Measurements from ENCODE around the gene ADAMTS17. TPM values are rescaled to one million over a fixed set of nuclear protein-coding genes. Genes with fewer than 3 reads are reported as not detected.
A peak's percentile ranks its signal among the peaks of the same experiment; 100 is the strongest.

Gene ADAMTS17
- total RNA-seq, 1 donor from 2014 or later: 6.2 TPM

- no peak for ATAC-seq
- no peak for TF ChIP-seq CTCF (IDR thresholded peaks at IDR 0.05)
- H3K4me3 ChIP-seq: no peak overlapping the region
- no peak overlapping the region for H3K27ac ChIP-seq
- peak; percentile 46 for DNase-seq
- intact Hi-C loops (cut with DNase I): no loop called here
- no peaks in the 10 kb centered on the region for H3K36me3 ChIP-seq
- no peaks in the 10 kb centered on the region for H3K27me3 ChIP-seq
- H3K4me1 ChIP-seq: no peaks in the 10 kb centered on the region
- no peaks in the 10 kb centered on the region for H3K9me3 ChIP-seq
These were observed 373.9 kb downstream of the ADAMTS17 start for GRCh38 chr15:99967841-99968371.

GRCh38 chr15:99966815-99967214, 375.0 kb downstream of the ADAMTS17 start:
- no peaks in the 10 kb centered on the region for H3K4me1 ChIP-seq
- H3K27me3 ChIP-seq: no peaks in the 10 kb centered on the region
- ATAC-seq (no peak), DNase-seq (no peak)
- intact Hi-C loops (cut with DNase I): no loop called here
- H3K9me3 ChIP-seq: no peaks in the 10 kb centered on the region
- no peaks in the 10 kb centered on the region for H3K36me3 ChIP-seq
- no peak for TF ChIP-seq CTCF (IDR thresholded peaks at IDR 0.05)
- no peak overlapping the region for H3K27ac ChIP-seq
- no peak overlapping the region for H3K4me3 ChIP-seq

- Histone ChIP-seq H3K36me3 (no peaks in the 10 kb centered on the region), H3K27ac (no peak overlapping the region), H3K9me3 (no peaks in the 10 kb centered on the region), H3K27me3 (no peaks in the 10 kb centered on the region), H3K4me1 (no peaks in the 10 kb centered on the region), H3K4me3 (no peak overlapping the region)
- intact Hi-C loops (cut with DNase I): no loop called here
- peak; percentile 16 for DNase-seq
- ATAC-seq: no peak
- no peak for TF ChIP-seq CTCF (IDR thresholded peaks at IDR 0.05)
These were observed 376.4 kb downstream of the ADAMTS17 start for GRCh38 chr15:99965376-99965775.

- H3K4me1 ChIP-seq: no peaks in the 10 kb centered on the region
- no peaks in the 10 kb centered on the region for H3K36me3 ChIP-seq
- H3K4me3 ChIP-seq: no peak overlapping the region
- ATAC-seq (no peak), DNase-seq (no peak)
- H3K27ac ChIP-seq: no peak overlapping the region
- TF ChIP-seq CTCF (IDR thresholded peaks at IDR 0.05): no peak
- no peaks in the 10 kb centered on the region for H3K9me3 ChIP-seq
- no peaks in the 10 kb centered on the region for H3K27me3 ChIP-seq
- intact Hi-C loops (cut with DNase I): no loop called here
These were observed 377.8 kb downstream of the ADAMTS17 start for GRCh38 chr15:99963976-99964375.

GRCh38 chr15:99963096-99963825, 378.5 kb downstream of the ADAMTS17 start:
- Histone ChIP-seq H3K9me3 (no peaks in the 10 kb centered on the region), H3K27me3 (no peaks in the 10 kb centered on the region), H3K36me3 (no peaks in the 10 kb centered on the region), H3K4me1 (no peaks in the 10 kb centered on the region), H3K4me3 (no peak overlapping the region), H3K27ac (no peak overlapping the region)
- intact Hi-C loops (cut with DNase I): no loop called here
- ATAC-seq (no peak), DNase-seq (peak; percentile 44)
- no peak for TF ChIP-seq CTCF (IDR thresholded peaks at IDR 0.05)
